Endothelial cell of hepatic sinusoid (primary cell): ENCODE measurements around the gene PMCH.
"Not testable (repeated sequence)": the region's sequence is repeated elsewhere in the genome, so short reads cannot be mapped to it uniquely, and the experiment has no call there.

Experiments
- in situ Hi-C: cut with HindIII; loops from 2 replicates; pipeline ENCODE4 v1.10.0; 2017; ENCODE audit warnings: low sequenced_read_pairs

Gene PMCH

GRCh38 chr12:102197789-102198188 lies at the start of gene PMCH:
Gene PMCH (minus strand): TSS chr12:102197833. CDS start chr12:102197770, 63 bp downstream.
- in situ Hi-C loops, result no loop called here

GRCh38 chr12:102240859-102241258 lies 43.2 kb upstream of the PMCH start:
- in situ Hi-C loops, result not testable (repeated sequence)

GRCh38 chr12:102234599-102234998 lies 37.0 kb upstream of the PMCH start:
- in situ Hi-C loops, result no loop called here

- in situ Hi-C loops, result no loop called here
Observed at GRCh38 chr12:102232446-102232845, 34.8 kb upstream of the PMCH start.

- in situ Hi-C loops, result no loop called here
Observed at GRCh38 chr12:102232036-102232435, 34.4 kb upstream of the PMCH start.

GRCh38 chr12:102227954-102228353 lies 30.3 kb upstream of the PMCH start:
- in situ Hi-C loops, result loop anchor here (5.0 kb wide), 1 partner anchor 61 kb away; no protein-coding TSS in a partner anchor

- in situ Hi-C loops, result no loop called here
Observed at GRCh38 chr12:102220736-102221135, 23.1 kb upstream of the PMCH start.

GRCh38 chr12:102215992-102216691 lies 18.5 kb upstream of the PMCH start:
- in situ Hi-C loops, result no loop called here

GRCh38 chr12:102204025-102204424 lies 6.4 kb upstream of the PMCH start:
- in situ Hi-C loops, result no loop called here

- in situ Hi-C loops, result no loop called here
Observed at GRCh38 chr12:102202556-102202955, 4.9 kb upstream of the PMCH start.

GRCh38 chr12:102201436-102202061 lies 3.9 kb upstream of the PMCH start:
- in situ Hi-C loops, result no loop called here

GRCh38 chr12:102195826-102196225 lies 1.8 kb downstream of the PMCH start:
- in situ Hi-C loops, result no loop called here

- in situ Hi-C loops, result no loop called here
Observed at GRCh38 chr12:102182635-102183034, 15.0 kb downstream of the PMCH start.

- in situ Hi-C loops, result no loop called here
Observed at GRCh38 chr12:102174761-102175160, 22.9 kb downstream of the PMCH start.

GRCh38 chr12:102174117-102174516 lies 23.5 kb downstream of the PMCH start:
- in situ Hi-C loops, result no loop called here

- in situ Hi-C loops, result no loop called here
Observed at GRCh38 chr12:102172436-102172835, 25.2 kb downstream of the PMCH start.

GRCh38 chr12:102171951-102172350 lies 25.7 kb downstream of the PMCH start:
- in situ Hi-C loops, result no loop called here

GRCh38 chr12:102169922-102170621 lies 27.6 kb downstream of the PMCH start:
- in situ Hi-C loops, result loop anchor here (5.0 kb wide), 2 partner anchors 57 to 97 kb away; no protein-coding TSS in a partner anchor

GRCh38 chr12:102167821-102168604 lies 29.6 kb downstream of the PMCH start:
- in situ Hi-C loops, result loop anchor here (5.0 kb wide), 2 partner anchors 59 to 99 kb away; no protein-coding TSS in a partner anchor

GRCh38 chr12:102163383-102163782 lies 34.2 kb downstream of the PMCH start:
- in situ Hi-C loops, result no loop called here

GRCh38 chr12:102155206-102155605 lies 42.4 kb downstream of the PMCH start:
- in situ Hi-C loops, result not testable (repeated sequence)
